Stomach smooth muscle (tissue), 2 donors: ENCODE results near the gene PAX8.

Experiments
- H3K27ac ChIP-seq: one replicate; pipeline ENCODE4 v1.7.0; 2013; ENCODE audit warnings: mild to moderate bottlenecking, low read length, inconsistent platforms
- H3K27me3 ChIP-seq, 2 donors: one replicate each; pipeline ENCODE4 v1.7.0; 2013; ENCODE audit warnings: low read length in 2 of 2; ENCODE audit not compliant: insufficient read depth in 2 of 2, control insufficient read depth in 1 of 2
- H3K36me3 ChIP-seq, 2 donors: one replicate each; pipeline ENCODE4 v1.7.0; 2013; ENCODE audit warnings: low read length in 2 of 2; ENCODE audit not compliant: control insufficient read depth in 2 of 2, insufficient read depth in 2 of 2
- H3K4me1 ChIP-seq: one replicate; pipeline ENCODE4 v1.7.0; 2013; ENCODE audit warnings: low read length; ENCODE audit not compliant: control insufficient read depth, insufficient read depth
- H3K4me3 ChIP-seq, 2 donors: one replicate each; pipeline ENCODE4 v1.7.0; 2013; ENCODE audit warnings: low read length in 2 of 2
- H3K9ac ChIP-seq, 2 donors: one replicate each; pipeline ENCODE4 v1.7.0; 2013; ENCODE audit warnings: low read length in 2 of 2, mild to moderate bottlenecking in 1 of 2
- H3K9me3 ChIP-seq, 2 donors: one replicate each; pipeline ENCODE4 v1.7.0; 2013; ENCODE audit warnings: low read length in 2 of 2; ENCODE audit not compliant: control insufficient read depth in 2 of 2
- donor health status: healthy.
- donor health status: Pancreatic carcinoma.

The PAX8 gene

GRCh38 chr2:113211226-113212105 is 67.3 kb downstream of the PAX8 start:
- H3K4me3 ChIP-seq: no peak overlapping the region
- peaks cover 16% of the 10 kb centered on the region for H3K4me1 ChIP-seq
- no peaks in the 10 kb centered on the region for H3K27me3 ChIP-seq
- H3K9ac ChIP-seq: peak overlapping the region in 1 of 2 donors; percentile 25
- no peaks in the 10 kb centered on the region for H3K36me3 ChIP-seq
- H3K9me3 ChIP-seq: no peaks in the 10 kb centered on the region
- H3K27ac ChIP-seq: no peak overlapping the region

GRCh38 chr2:113209646-113210171 is 69.0 kb downstream of the PAX8 start:
- H3K36me3 ChIP-seq: no peaks in the 10 kb centered on the region
- H3K9me3 ChIP-seq: no peaks in the 10 kb centered on the region
- no peak overlapping the region for H3K9ac ChIP-seq
- no peak overlapping the region for H3K4me3 ChIP-seq
- H3K4me1 ChIP-seq: peaks cover 16% of the 10 kb centered on the region
- H3K27me3 ChIP-seq: no peaks in the 10 kb centered on the region
- H3K27ac ChIP-seq: no peak overlapping the region

DNA sequence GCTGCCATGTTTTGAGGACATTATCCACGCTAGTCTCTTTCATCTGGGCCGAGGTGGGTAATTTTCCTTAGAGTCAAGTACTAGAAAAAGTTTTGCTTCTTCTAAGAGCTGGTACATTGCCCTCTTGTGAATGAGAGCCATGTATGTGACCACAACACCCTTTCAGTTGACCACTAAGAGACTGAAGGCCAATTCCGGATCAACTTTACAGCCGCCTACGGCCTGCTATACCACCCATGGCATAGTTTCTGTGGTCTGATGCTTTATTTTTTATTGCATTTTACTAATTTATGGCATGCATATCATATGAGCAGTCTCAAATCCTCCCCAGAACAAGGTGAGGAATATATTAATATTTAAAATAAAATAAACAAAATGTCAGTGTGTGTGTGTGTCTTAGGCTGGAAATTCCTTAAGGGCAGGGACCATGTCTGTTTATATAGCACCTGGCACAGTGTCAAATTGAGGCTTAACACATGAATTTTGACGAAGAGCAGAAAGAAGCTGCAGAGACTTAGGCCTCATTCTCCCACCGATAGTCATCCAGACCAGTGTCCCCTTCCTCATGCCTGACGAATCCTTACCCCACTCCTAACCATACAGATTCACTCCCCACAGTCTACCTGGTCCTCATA is 69.6 kb downstream of the PAX8 start:
- Histone ChIP-seq H3K9me3 (no peaks in the 10 kb centered on the region), H3K36me3 (no peaks in the 10 kb centered on the region), H3K9ac (no peak overlapping the region), H3K27ac (no peak overlapping the region), H3K4me1 (peaks cover 16% of the 10 kb centered on the region), H3K4me3 (no peak overlapping the region), H3K27me3 (no peaks in the 10 kb centered on the region)

GRCh38 chr2:113208396-113208795 is 70.3 kb downstream of the PAX8 start:
- Histone ChIP-seq H3K4me1 (peaks cover 16% of the 10 kb centered on the region), H3K27ac (no peak overlapping the region), H3K36me3 (no peaks in the 10 kb centered on the region), H3K27me3 (no peaks in the 10 kb centered on the region), H3K4me3 (no peak overlapping the region), H3K9me3 (no peaks in the 10 kb centered on the region), H3K9ac (no peak overlapping the region)

- H3K27me3 ChIP-seq: no peaks in the 10 kb centered on the region
- H3K4me1 ChIP-seq: peaks cover 11% of the 10 kb centered on the region
- H3K9me3 ChIP-seq: no peaks in the 10 kb centered on the region
- no peak overlapping the region for H3K9ac ChIP-seq
- no peaks in the 10 kb centered on the region for H3K36me3 ChIP-seq
- H3K4me3 ChIP-seq: no peak overlapping the region
- H3K27ac ChIP-seq: no peak overlapping the region
Measured at GRCh38 chr2:113207021-113207420, 71.7 kb downstream of the PAX8 start.

DNA sequence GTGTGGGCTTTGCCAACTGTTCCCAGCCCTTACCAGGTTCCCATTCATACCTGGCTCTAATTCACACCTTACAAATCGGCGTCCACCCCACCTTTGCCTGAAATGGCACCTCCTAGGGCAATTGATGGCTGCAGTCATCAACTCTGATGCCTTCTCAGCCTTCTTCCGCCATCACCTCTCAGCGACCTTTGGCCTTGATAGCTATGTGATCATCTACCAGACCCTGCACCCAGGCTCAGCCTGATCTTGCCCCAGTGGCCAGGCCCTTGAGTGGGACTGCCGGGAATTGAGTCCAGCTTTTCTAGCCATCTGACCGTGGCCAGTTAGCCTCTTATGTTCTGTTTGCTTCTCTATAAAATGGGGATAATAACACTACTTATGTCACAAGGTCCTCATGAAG is 72.5 kb downstream of the PAX8 start:
- H3K27me3 ChIP-seq: no peaks in the 10 kb centered on the region
- H3K4me1 ChIP-seq: peaks cover 8% of the 10 kb centered on the region
- no peak overlapping the region for H3K27ac ChIP-seq
- no peak overlapping the region for H3K9ac ChIP-seq
- H3K4me3 ChIP-seq: no peak overlapping the region
- H3K9me3 ChIP-seq: no peaks in the 10 kb centered on the region
- H3K36me3 ChIP-seq: no peaks in the 10 kb centered on the region

- H3K27ac ChIP-seq: no peak overlapping the region
- H3K36me3 ChIP-seq: no peaks in the 10 kb centered on the region
- H3K27me3 ChIP-seq: no peaks in the 10 kb centered on the region
- H3K9ac ChIP-seq: no peak overlapping the region
- no peaks in the 10 kb centered on the region for H3K4me1 ChIP-seq
- H3K9me3 ChIP-seq: no peaks in the 10 kb centered on the region
- H3K4me3 ChIP-seq: no peak overlapping the region
Measured at GRCh38 chr2:113203901-113204519, 74.7 kb downstream of the PAX8 start.

DNA sequence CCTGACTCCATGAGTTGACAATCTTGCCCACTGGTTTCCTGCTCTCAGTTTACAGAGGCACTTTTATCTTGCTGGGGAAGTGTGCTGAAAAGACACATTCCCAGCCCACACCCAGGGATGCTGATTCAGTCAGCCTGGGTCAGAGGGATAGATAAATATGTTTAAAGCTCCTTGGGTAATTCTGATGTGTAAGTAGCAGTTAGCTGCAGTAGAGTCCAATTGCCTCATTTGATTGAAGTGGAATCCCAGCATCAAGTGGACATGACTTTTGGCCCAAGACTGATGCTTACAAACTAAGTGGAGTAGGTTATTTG is 75.5 kb downstream of the PAX8 start:
- no peaks in the 10 kb centered on the region for H3K27me3 ChIP-seq
- H3K27ac ChIP-seq: no peak overlapping the region
- H3K4me3 ChIP-seq: no peak overlapping the region
- H3K9me3 ChIP-seq: no peaks in the 10 kb centered on the region
- no peaks in the 10 kb centered on the region for H3K36me3 ChIP-seq
- no peak overlapping the region for H3K9ac ChIP-seq
- H3K4me1 ChIP-seq: peaks cover 6% of the 10 kb centered on the region

DNA sequence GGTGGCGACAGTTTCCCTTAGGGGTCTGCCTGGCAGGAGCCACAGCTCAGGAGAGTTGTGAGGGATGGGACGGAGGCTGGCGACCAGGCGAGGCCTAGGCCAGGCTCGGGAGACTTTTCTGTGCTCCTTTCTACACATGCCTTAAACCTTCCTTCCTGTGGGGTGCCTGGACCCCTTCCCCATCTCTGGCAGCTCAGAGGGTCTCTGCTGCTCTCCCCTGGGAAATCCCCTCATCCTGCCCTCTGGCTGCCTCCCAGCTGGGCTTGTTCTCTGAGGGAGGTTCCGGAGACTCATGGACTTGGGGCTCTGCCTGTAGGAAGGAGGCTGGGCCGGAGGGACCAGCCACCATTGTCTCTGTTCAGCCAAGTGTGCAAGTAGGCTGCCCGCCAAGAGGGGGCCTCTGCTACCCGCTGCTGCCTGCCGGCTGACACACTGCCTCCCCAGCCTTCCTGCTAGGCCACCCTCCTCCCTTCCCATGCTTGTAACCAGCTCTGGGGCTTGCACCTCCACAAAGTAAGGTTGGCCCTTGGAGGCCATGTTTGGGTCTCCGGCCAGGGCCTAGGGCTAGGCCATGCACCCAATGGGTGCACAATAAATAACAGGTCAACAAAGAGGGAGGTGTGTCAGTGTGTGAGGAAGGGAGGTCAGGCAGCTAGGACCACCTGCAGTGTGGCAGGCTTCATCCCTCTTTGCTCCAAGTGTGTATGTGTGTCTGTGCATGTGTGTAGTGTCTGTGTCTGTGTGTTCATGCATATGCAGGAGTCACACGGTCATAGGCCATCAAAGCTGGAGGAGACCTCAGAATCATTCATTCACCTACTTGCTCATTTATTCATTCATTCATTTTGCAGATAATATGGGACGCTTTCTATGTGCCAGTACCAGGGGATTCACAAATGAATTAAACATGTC is 76.2 kb downstream of the PAX8 start:
- Histone ChIP-seq H3K9ac (no peak overlapping the region), H3K4me3 (no peak overlapping the region), H3K27ac (no peak overlapping the region), H3K4me1 (peaks cover 6% of the 10 kb centered on the region), H3K27me3 (no peaks in the 10 kb centered on the region), H3K9me3 (no peaks in the 10 kb centered on the region), H3K36me3 (no peaks in the 10 kb centered on the region)
